H1 (cell line): Measurements from ENCODE around the gene SDC4. TPM values are rescaled to one million over a fixed set of nuclear protein-coding genes. Genes with fewer than 3 reads are reported as not detected.

Experiments used
- BCL11A ChIP-seq, 2 experiments: IDR thresholded peaks; one replicate each; pipeline ENCODE4 v1.6.1; 2011; ENCODE audit warnings: low read depth in 2 of 2, low read length in 2 of 2, mild to moderate bottlenecking in 2 of 2
- CHD7 ChIP-seq: fragments of 300-600 bp; sonication (generic); IDR thresholded peaks from 2 replicates; pipeline ENCODE4 v1.7.1; 2012; ENCODE audit warnings: low read length, moderate library complexity, mild to moderate bottlenecking, inconsistent platforms; ENCODE audit not compliant: insufficient replicate concordance
- KDM5A ChIP-seq: fragments of 200-600 bp; IDR thresholded peaks from 2 replicates; pipeline ENCODE4 v1.7.1; 2012; ENCODE audit warnings: mild to moderate bottlenecking, low read length, inconsistent platforms, mixed read lengths
- SIN3A ChIP-seq, 2 experiments: IDR thresholded peaks in 1 of 2; conservative IDR thresholded peaks in 1 of 2; 2 replicates each; pipeline ENCODE4 v1.6.1; 2011 to 2012; ENCODE audit warnings: low read length in 2 of 2, improper control_type of control experiment in 1 of 2, low read depth in 1 of 2, mild to moderate bottlenecking in 1 of 2
- TAF7 ChIP-seq: optimal IDR thresholded peaks from 2 replicates; pipeline ENCODE3; 2011; ENCODE audit warnings: low read depth, mild to moderate bottlenecking, inconsistent platforms, low read length, moderate library complexity, borderline replicate concordance
- polyA plus RNA-seq, 7 experiments: library from polyadenylated mRNA; depleted of rRNA in 3 of 7; stranded (reverse) in 5 of 7; unstranded in 2 of 7; fragments of >200 nt in 5 of 7; fragments of 200-250 nt in 2 of 7; gene quantifications; 1 replicate in 5 of 7; 2 replicates in 1 of 7; 4 replicates in 1 of 7; pipeline versions ENCODE4 v1.2.1 to v1.2.3, GENCODE V29; 2011 to 2013; ENCODE audit warnings: missing spikeins in 2 of 7, mixed read lengths in 2 of 7
- total RNA-seq: library from RNA; stranded (reverse); fragmentation: NEBNext Ultra II Directional; extraction: Animal tissue kit (Norgen Biotek cat#: 25700); gene quantifications from 2 replicates; pipeline ENCODE4 v1.2.1, GENCODE V29; 2021

Gene SDC4
- total and polyA plus RNA-seq, 2 of the 8 experiments (the other 6 are each of a cell fraction or from before 2014, with no cell fraction given), result 34.6 to 60.2 TPM

GRCh38 chr20:45318948-45319347, 29.3 kb downstream of the SDC4 start (continued):
- TF ChIP-seq CHD7 (no peak), TAF7 (no peak), SIN3A (conservative IDR thresholded peaks at IDR 0.05 in 1 of 2, IDR thresholded peaks at IDR 0.05 in 1 of 2; ENCODE audit: low read depth in 1 of 2, low read length in 2 of 2) (no peak), KDM5A (no peak), BCL11A (IDR thresholded peaks at IDR 0.05; ENCODE audit: low read depth in 2 of 2, low read length in 2 of 2) (no peak)
